Esophagus squamous epithelium (tissue), 5 donors: Measurements from ENCODE around the gene PRKCE. TPM values are rescaled to one million over a fixed set of nuclear protein-coding genes. Genes with fewer than 3 reads are reported as not detected.

Experiments
- DNase-seq: peaks from one replicate; lab custom pipeline; 2025; lab: John Stamatoyannopoulos, UW
- H3K27ac ChIP-seq, 4 donors: fragments of 200-600 bp; sonication (generic); one replicate each; pipeline ENCODE4 v1.5.1; 2016 to 2019; ENCODE audit warnings: mild to moderate bottlenecking in 1 of 4
- H3K27me3 ChIP-seq, 4 donors: fragments of 200-600 bp; sonication (generic); 1 replicate in 3 of 4; 2 replicates in 1 of 4; pipeline versions ENCODE4 v1.5.1 to v1.6.0; 2017 to 2021; ENCODE audit warnings: antibody characterized with exemption in 1 of 4
- H3K36me3 ChIP-seq, 3 donors: fragments of 200-600 bp; sonication (generic); one replicate each; pipeline ENCODE4 v1.5.1; 2016 to 2019
- H3K4me1 ChIP-seq, 3 donors: fragments of 200-600 bp; sonication (generic); one replicate each; pipeline ENCODE4 v1.5.1; 2017 to 2019
- H3K4me3 ChIP-seq, 4 donors: fragments of 200-600 bp; sonication (generic); 1 replicate in 3 of 4; 2 replicates in 1 of 4; pipeline ENCODE4 v1.5.1; 2016 to 2019; ENCODE audit warnings: mild to moderate bottlenecking in 2 of 4, moderate library complexity in 1 of 4
- H3K9me3 ChIP-seq, 3 donors: fragments of 200-600 bp; sonication (generic); one replicate each; pipeline ENCODE4 v1.5.1; 2016 to 2019
- CTCF ChIP-seq, 6 experiments: fragments of 450-650 bp in 4 of 6; fragments of 200-600 bp in 2 of 6; sonication (generic) in 2 of 6; IDR thresholded peaks; one replicate each; pipeline ENCODE4 v1.5.1; 2016 to 2019; ENCODE audit warnings: antibody characterized with exemption in 6 of 6, mild to moderate bottlenecking in 4 of 6, moderate library complexity in 4 of 6
- POLR2A ChIP-seq, 4 donors: fragments of 450-650 bp; IDR thresholded peaks; one replicate each; pipeline ENCODE4 v1.6.1; 2017; ENCODE audit warnings: antibody characterized with exemption in 4 of 4, mild to moderate bottlenecking in 4 of 4, moderate library complexity in 3 of 4
- WGBS, 2 donors: methylation state at CpG; one replicate each; pipeline ENCODE4 v1.1.5; 2018; 5-methylcytosine and 5-hydroxymethylcytosine counted together
- intact Hi-C: fragments of 100-400 bp; cut with DNase I; formaldehyde crosslinking; loops from one replicate; pipeline ENCODE4 v1.15.0; 2022
- total RNA-seq, 4 donors: library from RNA; depleted of rRNA; stranded (reverse); fragments of >200 nt; gene quantifications; one replicate each; pipeline ENCODE4 v1.1.0, GENCODE V29; 2016
- donor health status: DM: yes; HTN: yes; CAD: no.

The PRKCE gene
- total RNA-seq, 4 donors from 2014 or later: 6.5 to 13.7 (median 9.9) TPM

GRCh38 chr2:45851576-45852304, 200.3 kb downstream of the PRKCE start:
- no peak for DNase-seq
- TF ChIP-seq POLR2A (IDR thresholded peaks at IDR 0.05): no peak
- no peak for TF ChIP-seq CTCF (IDR thresholded peaks at IDR 0.05)
- intact Hi-C loops: no loop called here
- peaks cover 13 to 42% (median 18%) of the 10 kb centered on the region in 3 donors for H3K4me1 ChIP-seq
- H3K27me3 ChIP-seq: no peaks in the 10 kb centered on the region
- WGBS, 2 donors: 46 to 59% methylated on average over 11 of the region's 11 CpGs
- H3K4me3 ChIP-seq: no peak overlapping the region
- no peak overlapping the region for H3K27ac ChIP-seq
- peaks cover 0 to 3% (median 0%) of the 10 kb centered on the region in 3 donors for H3K36me3 ChIP-seq
- H3K9me3 ChIP-seq: no peaks in the 10 kb centered on the region

- WGBS, 2 donors: 88 to 90% methylated on average over 6 of the region's 6 CpGs
- TF ChIP-seq CTCF (IDR thresholded peaks at IDR 0.05): no peak
- TF ChIP-seq POLR2A (IDR thresholded peaks at IDR 0.05): no peak
- H3K4me1 ChIP-seq: peaks cover 13 to 42% (median 18%) of the 10 kb centered on the region in 3 donors
- no peak for DNase-seq
- no peaks in the 10 kb centered on the region for H3K9me3 ChIP-seq
- intact Hi-C loops: no loop called here
- no peak overlapping the region for H3K4me3 ChIP-seq
- H3K36me3 ChIP-seq: no peaks in the 10 kb centered on the region
- H3K27ac ChIP-seq: no peak overlapping the region
- H3K27me3 ChIP-seq: no peaks in the 10 kb centered on the region
Observed at GRCh38 chr2:45852450-45853150, 201.1 kb downstream of the PRKCE start.

- intact Hi-C loops: no loop called here
- H3K9me3 ChIP-seq: no peaks in the 10 kb centered on the region
- H3K27ac ChIP-seq: no peak overlapping the region
- no peaks in the 10 kb centered on the region for H3K36me3 ChIP-seq
- no peak for DNase-seq
- H3K27me3 ChIP-seq: no peaks in the 10 kb centered on the region
- WGBS, 2 donors: 43 to 51% methylated on average over 3 of the region's 3 CpGs
- no peak for TF ChIP-seq POLR2A (IDR thresholded peaks at IDR 0.05)
- TF ChIP-seq CTCF (IDR thresholded peaks at IDR 0.05): no peak
- H3K4me3 ChIP-seq: no peak overlapping the region
- H3K4me1 ChIP-seq: peaks cover 4 to 32% (median 11%) of the 10 kb centered on the region in 3 donors
Observed at GRCh38 chr2:45855374-45855773, 203.9 kb downstream of the PRKCE start.

GRCh38 chr2:45856391-45857274, 205.2 kb downstream of the PRKCE start:
- Histone ChIP-seq H3K27ac (no peak overlapping the region), H3K36me3 (no peaks in the 10 kb centered on the region), H3K4me3 (no peak overlapping the region), H3K4me1 (peaks cover 7 to 29% (median 18%) of the 10 kb centered on the region in 3 donors), H3K27me3 (no peaks in the 10 kb centered on the region), H3K9me3 (no peaks in the 10 kb centered on the region)
- no peak for DNase-seq
- 85 to 88% methylated on average over 9 of the region's 9 CpGs for WGBS, 2 donors
- intact Hi-C loops: no loop called here
- TF ChIP-seq CTCF (IDR thresholded peaks at IDR 0.05) (no peak), POLR2A (IDR thresholded peaks at IDR 0.05) (no peak)
